ENCODE data around the gene TAF4B.

TAF4B gene

GRCh38 chr18:26215247-26215970 is 10.8 kb upstream of the TAF4B start:
- H3K27me3 ChIP-seq (ENCODE audit: insufficient read depth, low read depth), result no peaks in the 10 kb centered on the region
- peak overlapping the region; percentile 52 for H3K4me2 ChIP-seq
- peak overlapping the region; percentile 3; the same call in 1 of the 2 replicates for H3K9ac ChIP-seq
- H3K4me1 ChIP-seq (ENCODE audit: low read depth, poor library complexity, severe bottlenecking), result peaks cover 2% of the 10 kb centered on the region
- peak overlapping the region; percentile 31; the same call in 1 of the 2 replicates for H3K27ac ChIP-seq
- no peaks in the 10 kb centered on the region for H3K79me2 ChIP-seq (ENCODE audit: insufficient read depth, low read depth)
- peak overlapping the region; percentile 48 for H2AFZ ChIP-seq (ENCODE audit: low read depth)
- no peak for TF ChIP-seq CTCF (conservative IDR thresholded peaks at IDR 0.05; ENCODE audit: low read depth, low read length)
- no peak overlapping the region for H3K4me3 ChIP-seq (IDR thresholded peaks at IDR 0.05; ENCODE audit: insufficient read depth, low read depth, low read length)
- no peaks in the 10 kb centered on the region for H3K36me3 ChIP-seq (ENCODE audit: insufficient read depth)
- no peaks in the 10 kb centered on the region for H4K20me1 ChIP-seq (ENCODE audit: insufficient read depth)

GRCh38 chr18:26225022-26225693 is 1.1 kb upstream of the TAF4B start:
- Histone ChIP-seq H3K4me2 (peak overlapping the region; percentile 96), H3K27me3 (ENCODE audit: insufficient read depth, low read depth) (no peaks in the 10 kb centered on the region), H3K36me3 (ENCODE audit: insufficient read depth) (peaks cover 2% of the 10 kb centered on the region; the same call in 1 of the 2 replicates), H3K4me3 (IDR thresholded peaks at IDR 0.05; ENCODE audit: insufficient read depth, low read depth, low read length) (no peak overlapping the region), H2AFZ (ENCODE audit: low read depth) (peak overlapping the region; percentile 77), H3K9ac (peak overlapping the region; percentile 92; the same call in 1 of the 2 replicates), H3K4me1 (ENCODE audit: low read depth, poor library complexity, severe bottlenecking) (peaks cover 34% of the 10 kb centered on the region), H3K79me2 (ENCODE audit: insufficient read depth, low read depth) (peaks cover 37% of the 10 kb centered on the region), H3K27ac (peak overlapping the region; percentile 84), H4K20me1 (ENCODE audit: insufficient read depth) (peaks cover 24% of the 10 kb centered on the region)
- TF ChIP-seq CTCF (conservative IDR thresholded peaks at IDR 0.05; ENCODE audit: low read depth, low read length), result no peak

- Histone ChIP-seq H3K27me3 (ENCODE audit: insufficient read depth, low read depth) (no peaks in the 10 kb centered on the region), H3K27ac (peak overlapping the region; percentile 84), H3K79me2 (ENCODE audit: insufficient read depth, low read depth) (peaks cover 45% of the 10 kb centered on the region), H3K4me2 (peak overlapping the region; percentile 96), H2AFZ (ENCODE audit: low read depth) (peak overlapping the region; percentile 77), H3K4me1 (ENCODE audit: low read depth, poor library complexity, severe bottlenecking) (peaks cover 40% of the 10 kb centered on the region), H3K4me3 (IDR thresholded peaks at IDR 0.05; ENCODE audit: insufficient read depth, low read depth, low read length) (no peak overlapping the region), H4K20me1 (ENCODE audit: insufficient read depth) (peaks cover 25% of the 10 kb centered on the region), H3K36me3 (ENCODE audit: insufficient read depth) (peaks cover 6% of the 10 kb centered on the region; the same call in 1 of the 2 replicates), H3K9ac (peak overlapping the region; percentile 92)
- TF ChIP-seq CTCF (conservative IDR thresholded peaks at IDR 0.05; ENCODE audit: low read depth, low read length), result no peak
Measured at GRCh38 chr18:26225915-26226228, 373 bp upstream of the TAF4B start.

- no peak for TF ChIP-seq CTCF (conservative IDR thresholded peaks at IDR 0.05; ENCODE audit: low read depth, low read length)
- peaks cover 6% of the 10 kb centered on the region; the same call in 1 of the 2 replicates for H3K36me3 ChIP-seq (ENCODE audit: insufficient read depth)
- H3K4me3 ChIP-seq (IDR thresholded peaks at IDR 0.05; ENCODE audit: insufficient read depth, low read depth, low read length), result no peak overlapping the region
- H3K27me3 ChIP-seq (ENCODE audit: insufficient read depth, low read depth), result no peaks in the 10 kb centered on the region
- H3K27ac ChIP-seq, result peak overlapping the region; percentile 84
- H3K9ac ChIP-seq, result peak overlapping the region; percentile 92
- peak overlapping the region; percentile 77; the same call in 1 of the 2 replicates for H2AFZ ChIP-seq (ENCODE audit: low read depth)
- peak overlapping the region; percentile 96 for H3K4me2 ChIP-seq
- H4K20me1 ChIP-seq (ENCODE audit: insufficient read depth), result peaks cover 35% of the 10 kb centered on the region
- peaks cover 51% of the 10 kb centered on the region for H3K4me1 ChIP-seq (ENCODE audit: low read depth, poor library complexity, severe bottlenecking)
- peaks cover 57% of the 10 kb centered on the region for H3K79me2 ChIP-seq (ENCODE audit: insufficient read depth, low read depth)
Measured at GRCh38 chr18:26227051-26227670, 916 bp downstream of the TAF4B start.

Data from KMS-11 (cell line).